B cell (primary cell): Measurements from ENCODE around the gene RD3L. TPM values are rescaled to one million over a fixed set of nuclear protein-coding genes. Genes with fewer than 3 reads are reported as not detected.

Source experiments
- ATAC-seq: fragments of 200-7000 bp; cut with Tn5 transposase; one replicate; pipeline ENCODE4 v1.10.0; 2021; ENCODE audit warnings: low read depth, mild to moderate bottlenecking, moderate number of reproducible peaks, moderate library complexity
- CTCF ChIA-PET: fragments of 350-600 bp; sonication (Branson Sonifier 250); formaldehyde crosslinking; loops from one replicate; lab custom pipeline; 2021; ENCODE audit warnings: antibody characterized with exemption, inconsistent platforms; lab: Charles Lee
- POLR2A ChIA-PET: fragments of 350-600 bp; sonication (Branson Sonifier 250); formaldehyde crosslinking; loops from one replicate; lab custom pipeline; 2021; ENCODE audit warnings: antibody characterized with exemption; lab: Charles Lee
- DNase-seq: peaks from one replicate; pipeline ENCODE4 v3.0.0; 2013
- H2AFZ ChIP-seq: 2 replicates; pipeline ENCODE4 v1.6.1; 2012; ENCODE audit warnings: mild to moderate bottlenecking, low read depth, low read length; ENCODE audit not compliant: insufficient read depth, poor library complexity, severe bottlenecking
- H3K27ac ChIP-seq, 2 donors: 1 replicate in 1 of 2; 2 replicates in 1 of 2; pipeline ENCODE4 v1.5.1; 2012 to 2013; ENCODE audit warnings: low read length in 2 of 2, mild to moderate bottlenecking in 2 of 2, moderate library complexity in 1 of 2
- H3K27me3 ChIP-seq, 4 experiments: fragments of 200-600 bp in 1 of 4; sonication (generic) in 1 of 4; replicated peaks in 1 of 4; 1 replicate in 2 of 4; 2 replicates in 2 of 4; pipeline versions ENCODE4 v1.6.1 to v1.7.0; 2013 to 2016; ENCODE audit warnings: low read length in 3 of 4, mild to moderate bottlenecking in 2 of 4, mixed read lengths in 1 of 4, moderate library complexity in 1 of 4; ENCODE audit not compliant: insufficient read depth in 4 of 4, control insufficient read depth in 3 of 4; ENCODE audit errors: control extremely low read depth in 1 of 4
- H3K36me3 ChIP-seq, 2 experiments: replicated peaks in 1 of 2; 1 replicate in 1 of 2; 2 replicates in 1 of 2; pipeline versions ENCODE4 v1.6.1 to v1.7.1; 2013; ENCODE audit warnings: low read length in 1 of 2; ENCODE audit not compliant: insufficient read depth in 2 of 2, control insufficient read depth in 1 of 2; ENCODE audit errors: control extremely low read depth in 1 of 2, extremely low read depth in 1 of 2
- H3K4me1 ChIP-seq, 2 donors: fragments of 200-600 bp in 1 of 2; sonication (generic) in 1 of 2; 1 replicate in 1 of 2; 2 replicates in 1 of 2; pipeline versions ENCODE4 v1.5.1 to v1.6.1; 2013 to 2017; ENCODE audit warnings: low read length in 2 of 2; ENCODE audit not compliant: control insufficient read depth in 2 of 2, insufficient read depth in 2 of 2
- H3K4me2 ChIP-seq: replicated peaks from 2 replicates; pipeline ENCODE3; 2012; ENCODE audit warnings: mild to moderate bottlenecking, low read depth, low read length; ENCODE audit not compliant: poor library complexity, severe bottlenecking
- H3K4me3 ChIP-seq, 5 experiments: fragments of 200-600 bp in 1 of 5; sonication (generic) in 1 of 5; 1 replicate in 3 of 5; 2 replicates in 2 of 5; pipeline versions ENCODE4 v1.5.1 to v1.7.0; 2011 to 2016; ENCODE audit warnings: low read length in 4 of 5, mild to moderate bottlenecking in 4 of 5, low read depth in 2 of 5, control low read depth in 1 of 5, moderate library complexity in 1 of 5; ENCODE audit not compliant: insufficient read depth in 1 of 5; ENCODE audit errors: control extremely low read depth in 1 of 5, extremely low read depth in 1 of 5
- H3K79me2 ChIP-seq: fragments of 200-600 bp; sonication (generic); one replicate; pipeline ENCODE4 v1.6.0; 2016; ENCODE audit warnings: low read length; ENCODE audit not compliant: control insufficient read depth, insufficient read depth
- H3K9ac ChIP-seq: fragments of 200-600 bp; sonication (generic); 2 replicates; pipeline ENCODE4 v1.6.1; 2017; ENCODE audit warnings: mild to moderate bottlenecking, low read length, moderate library complexity
- H3K9me3 ChIP-seq, 3 donors: one replicate each; pipeline versions ENCODE4 v1.6.1 to v1.7.1; 2013; ENCODE audit warnings: low read length in 2 of 3; ENCODE audit not compliant: control insufficient read depth in 2 of 3, insufficient read depth in 1 of 3; ENCODE audit errors: control extremely low read depth in 1 of 3
- H4K20me1 ChIP-seq: 2 replicates; pipeline ENCODE4 v1.6.0; 2012; ENCODE audit warnings: mild to moderate bottlenecking, low read length; ENCODE audit not compliant: insufficient read depth, control insufficient read depth, poor library complexity, severe bottlenecking
- H3K27ac Mint-ChIP-seq: one replicate; pipeline ENCODE4 v1.8.0; 2021; ENCODE audit warnings: mixed read lengths
- H3K27me3 Mint-ChIP-seq: one replicate; pipeline ENCODE4 v1.8.0; 2021; ENCODE audit warnings: mixed read lengths
- H3K4me1 Mint-ChIP-seq: one replicate; pipeline ENCODE4 v1.8.0; 2021; ENCODE audit warnings: mixed read lengths
- H3K4me3 Mint-ChIP-seq: one replicate; pipeline ENCODE4 v1.8.0; 2021; ENCODE audit warnings: mixed read lengths
- H3K9me3 Mint-ChIP-seq: one replicate; pipeline ENCODE4 v1.8.0; 2022; ENCODE audit warnings: mixed read lengths; ENCODE audit not compliant: insufficient read depth
- EZH2 ChIP-seq: IDR thresholded peaks from 2 replicates; pipeline ENCODE4 v1.6.1; 2012; ENCODE audit warnings: borderline replicate concordance, low read depth, mild to moderate bottlenecking, moderate library complexity, low read length; ENCODE audit not compliant: insufficient read depth, poor library complexity, severe bottlenecking
- WGBS: methylation state at CpG from one replicate; pipeline ENCODE4 v1.1.5; 2013; ENCODE audit warnings: missing lambda C conversion rate; ENCODE audit not compliant: insufficient coverage; 5-methylcytosine and 5-hydroxymethylcytosine counted together
- intact Hi-C: fragments of 100-400 bp; cut with micrococcal nuclease; formaldehyde crosslinking; loops from one replicate; pipeline ENCODE4 v1.10.0; 2022
- polyA plus RNA-seq: library from polyadenylated mRNA; depleted of rRNA; stranded (reverse); fragments of >200 nt; gene quantifications from 2 replicates; pipeline ENCODE4 v1.2.3, GENCODE V29; 2012
- total RNA-seq, 2 donors: library from RNA; stranded (reverse); fragments of 120-200 nt in 1 of 2; gene quantifications; 1 replicate in 1 of 2; 2 replicates in 1 of 2; pipeline versions ENCODE4 v1.2.3 to v1.2.4, GENCODE V29; 2013 to 2022
- TF ChIP-seq, protein P1 (sequence below): fragments of 200-600 bp; IDR thresholded peaks from one replicate; pipeline ENCODE4 v1.8.0; 2022; ENCODE audit warnings: antibody characterized with exemption, mild to moderate bottlenecking

The RD3L gene
- total and polyA plus RNA-seq, 2 donors (not counting 1 experiment from before 2014, with no cell fraction given) = not detected

DNA sequence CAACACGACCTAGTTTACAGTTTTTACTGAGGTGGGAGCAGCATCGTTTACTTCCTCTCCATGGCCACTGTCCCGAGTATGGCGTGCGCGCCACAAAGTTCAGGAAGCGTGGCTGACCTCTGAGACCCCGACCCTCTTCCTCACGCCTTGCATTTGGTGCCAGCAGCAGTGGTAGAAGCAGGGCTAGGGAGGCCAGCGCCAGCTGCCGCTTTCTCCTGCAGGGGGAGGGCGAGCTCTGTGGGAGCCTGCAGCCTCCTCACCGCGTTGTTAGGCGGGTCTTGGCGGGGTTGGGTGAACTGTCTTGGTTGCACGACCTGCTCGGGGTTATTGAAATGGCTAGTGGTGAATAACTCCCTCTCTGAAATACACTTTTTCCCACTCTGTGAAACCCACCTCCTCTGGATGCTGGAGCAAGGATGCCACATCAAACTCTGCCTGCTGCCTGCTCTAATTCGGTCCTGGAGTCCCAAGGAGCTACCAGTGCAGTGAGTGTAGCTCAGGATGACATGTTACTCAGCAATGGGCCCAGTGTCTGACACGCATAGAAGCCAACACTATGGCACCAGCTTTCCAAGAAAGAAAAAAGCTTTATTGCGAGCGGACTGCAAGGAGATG is 36.4 kb downstream of the RD3L start:
- H3K27ac ChIP-seq = no peak overlapping the region
- H3K4me1 ChIP-seq = peaks cover 4 to 13% of the 10 kb centered on the region in 2 donors
- H3K4me2 ChIP-seq = no peak overlapping the region
- no peak for ATAC-seq
- no peaks in the 10 kb centered on the region for H3K27me3 ChIP-seq
- no peaks in the 10 kb centered on the region for H3K9me3 ChIP-seq
- peaks cover 6% of the 10 kb centered on the region for H3K27me3 Mint-ChIP-seq
- ChIA-PET CTCF (interaction anchor here (0.7 to 2.4 kb wide), 4 partner anchors 10 to 97 kb away, joined by 3 to 10 read pairs (median 4); no protein-coding TSS in a partner anchor), POLR2A (no interaction called here)
- 28% methylated on average over 14 of the region's 22 CpGs for WGBS
- no peak overlapping the region for H3K27ac Mint-ChIP-seq
- no peaks in the 10 kb centered on the region for H3K9me3 Mint-ChIP-seq
- no peak overlapping the region for H3K4me3 ChIP-seq
- no peaks in the 10 kb centered on the region for H3K79me2 ChIP-seq
- H3K4me1 Mint-ChIP-seq = peaks cover 10% of the 10 kb centered on the region
- intact Hi-C loops = no loop called here
- DNase-seq = no peak
- no peak overlapping the region for H3K4me3 Mint-ChIP-seq
- no peak overlapping the region for H2AFZ ChIP-seq
- H3K36me3 ChIP-seq = peaks cover 0 to under 1% of the 10 kb centered on the region in 2 experiments
- TF ChIP-seq, protein P1, sequence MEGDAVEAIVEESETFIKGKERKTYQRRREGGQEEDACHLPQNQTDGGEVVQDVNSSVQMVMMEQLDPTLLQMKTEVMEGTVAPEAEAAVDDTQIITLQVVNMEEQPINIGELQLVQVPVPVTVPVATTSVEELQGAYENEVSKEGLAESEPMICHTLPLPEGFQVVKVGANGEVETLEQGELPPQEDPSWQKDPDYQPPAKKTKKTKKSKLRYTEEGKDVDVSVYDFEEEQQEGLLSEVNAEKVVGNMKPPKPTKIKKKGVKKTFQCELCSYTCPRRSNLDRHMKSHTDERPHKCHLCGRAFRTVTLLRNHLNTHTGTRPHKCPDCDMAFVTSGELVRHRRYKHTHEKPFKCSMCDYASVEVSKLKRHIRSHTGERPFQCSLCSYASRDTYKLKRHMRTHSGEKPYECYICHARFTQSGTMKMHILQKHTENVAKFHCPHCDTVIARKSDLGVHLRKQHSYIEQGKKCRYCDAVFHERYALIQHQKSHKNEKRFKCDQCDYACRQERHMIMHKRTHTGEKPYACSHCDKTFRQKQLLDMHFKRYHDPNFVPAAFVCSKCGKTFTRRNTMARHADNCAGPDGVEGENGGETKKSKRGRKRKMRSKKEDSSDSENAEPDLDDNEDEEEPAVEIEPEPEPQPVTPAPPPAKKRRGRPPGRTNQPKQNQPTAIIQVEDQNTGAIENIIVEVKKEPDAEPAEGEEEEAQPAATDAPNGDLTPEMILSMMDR = no peak
- no peak for TF ChIP-seq EZH2
- H3K9ac ChIP-seq = no peak overlapping the region
- H4K20me1 ChIP-seq = no peaks in the 10 kb centered on the region

DNA sequence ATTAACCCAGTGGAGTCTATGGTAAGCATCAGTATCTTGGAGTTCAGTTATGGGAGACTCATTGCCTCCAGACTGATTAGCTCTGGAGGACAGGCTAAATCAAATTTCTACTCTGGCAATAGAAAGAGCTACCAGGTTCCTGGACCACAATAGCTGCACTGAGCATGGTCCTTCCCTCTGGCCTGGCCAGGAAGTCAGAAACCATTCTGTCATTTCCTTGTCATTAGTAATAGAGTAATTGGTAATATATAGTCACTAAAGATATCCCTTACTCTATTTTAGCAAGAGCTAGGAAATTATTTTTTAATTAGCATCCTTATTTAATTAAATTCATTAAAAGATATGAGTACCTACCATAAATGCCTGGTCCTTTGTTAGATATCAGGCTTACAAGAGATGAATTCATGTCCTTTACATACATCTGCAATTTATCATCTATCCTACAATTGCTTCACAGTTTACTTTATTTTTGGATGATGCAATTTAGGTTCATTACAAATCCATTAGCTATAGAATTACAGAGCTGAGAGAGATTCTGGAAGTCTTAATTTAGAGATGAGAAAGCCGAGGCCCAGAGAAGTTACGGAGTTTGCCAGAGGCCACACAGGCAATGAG is 37.7 kb downstream of the RD3L start:
- no peak overlapping the region for H2AFZ ChIP-seq
- no peaks in the 10 kb centered on the region for H3K9me3 Mint-ChIP-seq
- peaks cover 6% of the 10 kb centered on the region for H3K27me3 Mint-ChIP-seq
- no peak for ATAC-seq
- H3K4me2 ChIP-seq = no peak overlapping the region
- no peaks in the 10 kb centered on the region for H3K79me2 ChIP-seq
- no peaks in the 10 kb centered on the region for H3K27me3 ChIP-seq
- no peak for TF ChIP-seq EZH2
- TF ChIP-seq, protein P1 = no peak
- no peak overlapping the region for H3K27ac ChIP-seq
- ChIA-PET CTCF (interaction anchor here (0.6 to 1.3 kb wide), 5 partner anchors 9 to 110 kb away, joined by 3 to 8 read pairs (median 4); no protein-coding TSS in a partner anchor), POLR2A (no interaction called here)
- H4K20me1 ChIP-seq = no peaks in the 10 kb centered on the region
- H3K27ac Mint-ChIP-seq = no peak overlapping the region
- no CpG with 5 or more reads among the region's 2 CpGs for WGBS
- H3K9ac ChIP-seq = no peak overlapping the region
- peaks cover 3% of the 10 kb centered on the region for H3K4me1 Mint-ChIP-seq
- peaks cover 0 to 3% of the 10 kb centered on the region in 2 donors for H3K4me1 ChIP-seq
- H3K4me3 ChIP-seq = no peak overlapping the region
- H3K4me3 Mint-ChIP-seq = no peak overlapping the region
- intact Hi-C loops = no loop called here
- no peaks in the 10 kb centered on the region for H3K9me3 ChIP-seq
- H3K36me3 ChIP-seq = no peaks in the 10 kb centered on the region
- no peak for DNase-seq
